Neural progenitor cell (in vitro differentiated cells): ENCODE data around the gene TTPAL.

Experiments used
- CTCF ChIP-seq: fragments of 200-600 bp; sonication (generic); IDR thresholded peaks from 2 replicates; pipeline ENCODE4 v1.5.1; 2017; ENCODE audit warnings: antibody characterized with exemption, mild to moderate bottlenecking
- EZH2 ChIP-seq: fragments of 200-600 bp; sonication (generic); IDR thresholded peaks from 2 replicates; pipeline ENCODE4 v1.6.1; 2017; ENCODE audit warnings: antibody characterized with exemption, mild to moderate bottlenecking, moderate library complexity
- EZH2phosphoT487 ChIP-seq: fragments of 200-600 bp; sonication (generic); IDR thresholded peaks from 2 replicates; pipeline ENCODE4 v1.6.1; 2017; ENCODE audit warnings: antibody characterized with exemption

GRCh38 chr20:44450903-44451450 is 24.7 kb upstream of the TTPAL start:
- TF ChIP-seq CTCF (no peak), EZH2 (no peak), EZH2phosphoT487 (no peak)
